NB4 (cell line): ENCODE results near the gene SCN1B.

Experiments used
- DNase-seq: peaks from one replicate; pipeline ENCODE4 v3.0.0; 2010; ENCODE audit warnings: low read depth
- H3K4me3 ChIP-seq: one replicate; pipeline ENCODE4 v1.5.1; 2011; ENCODE audit warnings: mild to moderate bottlenecking, low read depth, low read length, moderate library complexity
- CTCF ChIP-seq: IDR thresholded peaks from one replicate; pipeline ENCODE4 v1.5.1; 2012; ENCODE audit warnings: low read depth, low read length
- MYC ChIP-seq: IDR thresholded peaks from 2 replicates; pipeline ENCODE4 v1.6.1; 2011; ENCODE audit warnings: low read depth, low read length
- POLR2A ChIP-seq: IDR thresholded peaks from 2 replicates; pipeline ENCODE4 v1.6.1; 2011; ENCODE audit warnings: mild to moderate bottlenecking; ENCODE audit not compliant: insufficient read length; ENCODE audit errors: extremely low read depth
- TF ChIP-seq, protein P1 (sequence below): IDR thresholded peaks from 2 replicates; pipeline ENCODE4 v1.6.1; 2011; ENCODE audit warnings: low read depth, low read length

Gene SCN1B

DNA sequence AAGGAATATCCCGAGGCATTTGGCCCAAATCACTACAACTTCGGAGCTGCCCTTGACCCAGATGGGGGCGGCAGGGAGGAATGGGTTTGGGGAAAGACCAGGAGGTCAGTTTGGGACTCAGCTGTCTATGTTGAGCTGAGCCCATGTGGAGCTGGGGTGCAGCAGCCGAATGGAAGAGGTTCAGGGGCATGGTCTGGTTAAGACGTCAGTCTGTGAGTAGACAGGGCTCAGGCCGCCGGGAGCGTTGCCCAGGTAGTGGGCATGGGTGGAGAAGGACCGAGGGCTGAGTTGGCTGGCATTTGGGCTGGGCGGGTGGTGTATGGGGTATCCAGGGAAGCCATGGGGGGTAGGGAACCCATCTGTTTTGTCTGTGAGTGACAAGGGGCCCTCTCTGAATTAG lies 9.3 kb upstream of the SCN1B start:
- TF ChIP-seq POLR2A (no peak), MYC (no peak), CTCF (no peak)
- TF ChIP-seq, protein P1, sequence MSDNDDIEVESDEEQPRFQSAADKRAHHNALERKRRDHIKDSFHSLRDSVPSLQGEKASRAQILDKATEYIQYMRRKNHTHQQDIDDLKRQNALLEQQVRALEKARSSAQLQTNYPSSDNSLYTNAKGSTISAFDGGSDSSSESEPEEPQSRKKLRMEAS: no peak
- no peak for DNase-seq
- H3K4me3 ChIP-seq: no peak overlapping the region

DNA sequence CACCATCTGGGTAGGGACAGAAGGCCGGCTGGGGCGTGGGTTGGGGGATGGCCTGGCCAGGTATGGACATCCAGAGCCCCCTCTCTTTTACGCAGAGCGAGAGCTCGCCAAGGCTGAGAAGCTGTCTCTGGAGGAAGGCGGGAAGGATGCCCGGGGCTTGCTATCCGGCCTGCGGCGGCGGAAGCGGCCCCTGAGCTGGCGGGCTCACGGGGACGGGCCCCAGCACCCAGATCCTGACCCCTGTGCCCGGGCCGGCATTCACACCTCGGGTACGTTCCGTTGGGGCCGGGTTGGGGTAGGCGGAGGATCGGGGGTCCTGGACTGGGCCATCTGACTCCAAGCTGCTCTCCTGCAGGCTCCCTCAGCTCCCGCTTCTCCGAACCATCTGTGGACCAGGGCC lies 8.7 kb upstream of the SCN1B start:
- TF ChIP-seq CTCF (no peak), POLR2A (no peak), MYC (no peak)
- TF ChIP-seq, protein P1: no peak
- DNase-seq: no peak
- H3K4me3 ChIP-seq: no peak overlapping the region

- DNase-seq: no peak
- TF ChIP-seq, protein P1: no peak
- TF ChIP-seq MYC (no peak), POLR2A (no peak), CTCF (no peak)
- no peak overlapping the region for H3K4me3 ChIP-seq
Measured at GRCh38 chr19:35022460-35022859, 7.8 kb upstream of the SCN1B start.

DNA sequence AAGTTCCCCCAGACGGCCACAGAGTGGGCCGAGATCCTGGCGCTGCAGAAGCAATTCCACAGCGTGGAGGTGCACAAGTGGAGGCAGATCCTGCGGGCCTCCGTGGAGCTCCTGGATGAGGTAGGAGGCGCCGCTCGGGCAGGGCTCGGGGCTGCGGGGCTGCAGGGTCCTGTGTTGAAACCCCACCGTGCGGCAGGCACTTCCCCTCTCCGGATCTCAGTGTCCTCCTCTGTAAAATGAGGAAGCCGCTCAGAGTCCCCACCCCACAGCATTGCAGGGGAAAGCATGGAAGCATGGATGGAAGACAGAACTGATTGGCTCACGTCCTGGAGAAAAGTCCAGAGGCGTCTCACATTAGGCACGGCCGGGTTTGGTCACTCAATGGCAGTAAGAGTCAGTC lies 6.8 kb upstream of the SCN1B start:
- TF ChIP-seq MYC: no peak
- TF ChIP-seq CTCF: no peak
- no peak overlapping the region for H3K4me3 ChIP-seq
- DNase-seq: no peak

DNA sequence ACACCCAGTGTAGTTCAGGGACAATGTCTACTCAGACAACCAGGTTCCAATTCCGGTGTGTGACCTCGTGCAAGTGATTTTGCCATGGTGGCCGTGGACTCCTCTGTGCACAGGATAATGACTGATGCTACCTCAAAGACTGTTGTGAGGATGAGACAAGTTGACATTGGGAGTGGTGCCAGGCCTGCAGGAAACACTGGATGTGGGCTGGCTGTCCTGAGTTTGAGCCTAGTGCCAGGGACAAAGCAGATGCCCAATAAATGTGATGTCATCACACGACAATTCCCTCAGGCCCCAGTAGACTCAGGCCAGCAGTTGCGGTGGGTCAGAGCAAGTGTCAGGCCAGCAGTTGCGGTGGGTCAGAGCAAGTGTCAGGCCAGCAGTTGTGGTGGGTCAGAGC lies 6.2 kb upstream of the SCN1B start:
- no peak overlapping the region for H3K4me3 ChIP-seq
- TF ChIP-seq CTCF (no peak), POLR2A (no peak), MYC (no peak)
- TF ChIP-seq, protein P1: no peak

DNA sequence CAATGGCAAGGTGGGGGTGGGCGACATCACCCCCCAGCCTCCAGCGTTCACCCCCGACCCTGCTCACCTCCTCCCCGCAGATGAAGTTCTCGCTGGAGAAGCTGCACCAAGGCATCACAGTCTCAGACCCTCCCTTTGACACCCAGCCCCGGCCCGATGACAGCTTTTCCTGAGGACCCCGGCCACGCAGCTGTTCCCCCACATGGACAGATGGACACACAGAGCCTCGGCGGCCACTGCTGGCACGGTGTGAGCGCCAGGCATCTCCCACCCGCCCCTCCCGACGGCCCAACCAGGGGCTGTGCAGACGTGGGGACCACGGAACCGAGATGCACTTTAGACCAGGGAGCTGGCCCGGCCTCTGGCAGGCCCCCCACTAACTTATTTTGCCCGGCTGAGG lies 4.3 kb upstream of the SCN1B start:
- TF ChIP-seq MYC (no peak), POLR2A (no peak), CTCF (no peak)
- TF ChIP-seq, protein P1: no peak

More for the DNA sequence above, 6.2 kb upstream of the SCN1B start:
- DNase-seq: no peak

More for the DNA sequence above, 4.3 kb upstream of the SCN1B start:
- no peak overlapping the region for H3K4me3 ChIP-seq
- DNase-seq: no peak
